Type B pancreatic cell (in vitro differentiated cells): ENCODE results near the gene SLC30A4. TPM values are rescaled to one million over a fixed set of nuclear protein-coding genes. Genes with fewer than 3 reads are reported as not detected.

Source experiments
- DNase-seq: peaks from one replicate; pipeline ENCODE4 v3.0.0; 2021; ENCODE audit warnings: mixed read lengths; ENCODE audit not compliant: unreplicated experiment; ENCODE audit errors: extremely low spot score
- H3K27ac Mint-ChIP-seq: 2 replicates; pipeline ENCODE4 v1.8.0; 2021; ENCODE audit warnings: mild to moderate bottlenecking, mixed read lengths
- H3K27me3 Mint-ChIP-seq: 2 replicates; pipeline ENCODE4 v1.8.0; 2021; ENCODE audit warnings: mixed read lengths
- H3K36me3 Mint-ChIP-seq: 2 replicates; pipeline ENCODE4 v1.8.0; 2021; ENCODE audit warnings: mixed read lengths
- H3K4me1 Mint-ChIP-seq: one replicate; pipeline ENCODE4 v1.8.0; 2021; ENCODE audit warnings: mixed read lengths; ENCODE audit not compliant: unreplicated experiment
- H3K4me3 Mint-ChIP-seq: 2 replicates; pipeline ENCODE4 v1.8.0; 2021; ENCODE audit warnings: mild to moderate bottlenecking, mixed read lengths
- H3K9me3 Mint-ChIP-seq: 2 replicates; pipeline ENCODE4 v1.8.0; 2021; ENCODE audit warnings: mixed read lengths
- total RNA-seq: library from RNA; stranded (reverse); gene quantifications from 2 replicates; pipeline ENCODE4 v1.2.1, GENCODE V29; 2021; ENCODE audit warnings: low replicate concordance
- TF ChIP-seq, protein P1 (sequence below): fragments of 200-600 bp; sonication (generic); conservative IDR thresholded peaks from 2 replicates; pipeline ENCODE4 v1.5.0; 2021; ENCODE audit warnings: antibody characterized with exemption, mild to moderate bottlenecking

SLC30A4 gene
- total RNA-seq, 1 donor from 2014 or later = 7.2 TPM

DNA sequence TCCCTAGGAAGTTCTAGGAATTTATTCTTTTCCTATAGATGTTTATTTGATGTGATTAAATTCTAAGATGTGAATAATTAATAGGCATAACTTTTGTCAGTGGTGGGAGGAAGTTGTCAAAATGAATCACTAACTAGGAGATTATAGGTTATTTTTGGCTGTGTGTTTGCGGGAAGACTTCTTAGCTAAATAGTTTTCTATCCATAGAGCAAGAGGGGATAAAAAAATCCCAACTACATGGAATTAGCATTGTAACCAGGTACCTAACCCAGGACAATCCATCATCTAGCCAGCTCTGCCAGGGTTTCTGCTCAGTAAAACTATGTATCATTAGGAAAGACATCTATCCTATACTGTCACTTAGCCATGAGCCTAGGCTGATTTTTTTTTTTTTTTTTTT, 23.9 kb downstream of the SLC30A4 start:
- no peak overlapping the region for H3K4me3 Mint-ChIP-seq
- H3K27me3 Mint-ChIP-seq = no peaks in the 10 kb centered on the region
- DNase-seq = no peak
- TF ChIP-seq, protein P1, sequence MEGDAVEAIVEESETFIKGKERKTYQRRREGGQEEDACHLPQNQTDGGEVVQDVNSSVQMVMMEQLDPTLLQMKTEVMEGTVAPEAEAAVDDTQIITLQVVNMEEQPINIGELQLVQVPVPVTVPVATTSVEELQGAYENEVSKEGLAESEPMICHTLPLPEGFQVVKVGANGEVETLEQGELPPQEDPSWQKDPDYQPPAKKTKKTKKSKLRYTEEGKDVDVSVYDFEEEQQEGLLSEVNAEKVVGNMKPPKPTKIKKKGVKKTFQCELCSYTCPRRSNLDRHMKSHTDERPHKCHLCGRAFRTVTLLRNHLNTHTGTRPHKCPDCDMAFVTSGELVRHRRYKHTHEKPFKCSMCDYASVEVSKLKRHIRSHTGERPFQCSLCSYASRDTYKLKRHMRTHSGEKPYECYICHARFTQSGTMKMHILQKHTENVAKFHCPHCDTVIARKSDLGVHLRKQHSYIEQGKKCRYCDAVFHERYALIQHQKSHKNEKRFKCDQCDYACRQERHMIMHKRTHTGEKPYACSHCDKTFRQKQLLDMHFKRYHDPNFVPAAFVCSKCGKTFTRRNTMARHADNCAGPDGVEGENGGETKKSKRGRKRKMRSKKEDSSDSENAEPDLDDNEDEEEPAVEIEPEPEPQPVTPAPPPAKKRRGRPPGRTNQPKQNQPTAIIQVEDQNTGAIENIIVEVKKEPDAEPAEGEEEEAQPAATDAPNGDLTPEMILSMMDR = no peak
- no peak overlapping the region for H3K27ac Mint-ChIP-seq
- H3K9me3 Mint-ChIP-seq = no peaks in the 10 kb centered on the region
- H3K4me1 Mint-ChIP-seq = no peaks in the 10 kb centered on the region
- H3K36me3 Mint-ChIP-seq = peaks cover 4% of the 10 kb centered on the region

GRCh38 chr15:45497261-45497660, 25.3 kb downstream of the SLC30A4 start:
- no peak for DNase-seq
- Mint-ChIP-seq H3K27ac (no peak overlapping the region), H3K9me3 (no peaks in the 10 kb centered on the region), H3K27me3 (no peaks in the 10 kb centered on the region), H3K4me3 (no peak overlapping the region), H3K4me1 (no peaks in the 10 kb centered on the region), H3K36me3 (peaks cover 4% of the 10 kb centered on the region)
- TF ChIP-seq, protein P1 = no peak

GRCh38 chr15:45496658-45497057, 25.9 kb downstream of the SLC30A4 start:
- TF ChIP-seq, protein P1 = no peak
- Mint-ChIP-seq H3K27me3 (no peaks in the 10 kb centered on the region), H3K36me3 (peaks cover 3% of the 10 kb centered on the region), H3K4me3 (no peak overlapping the region), H3K27ac (no peak overlapping the region), H3K4me1 (no peaks in the 10 kb centered on the region), H3K9me3 (no peaks in the 10 kb centered on the region)
- no peak for DNase-seq

- DNase-seq = no peak
- no peak overlapping the region for H3K27ac Mint-ChIP-seq
- no peaks in the 10 kb centered on the region for H3K4me1 Mint-ChIP-seq
- H3K36me3 Mint-ChIP-seq = no peaks in the 10 kb centered on the region
- no peaks in the 10 kb centered on the region for H3K9me3 Mint-ChIP-seq
- H3K4me3 Mint-ChIP-seq = no peak overlapping the region
- TF ChIP-seq, protein P1 = no peak
- no peaks in the 10 kb centered on the region for H3K27me3 Mint-ChIP-seq
These were observed 27.0 kb downstream of the SLC30A4 start for GRCh38 chr15:45495588-45495987.

- Mint-ChIP-seq H3K27me3 (no peaks in the 10 kb centered on the region), H3K4me3 (no peak overlapping the region), H3K4me1 (no peaks in the 10 kb centered on the region), H3K9me3 (no peaks in the 10 kb centered on the region), H3K27ac (no peak overlapping the region), H3K36me3 (no peaks in the 10 kb centered on the region)
- TF ChIP-seq, protein P1 = no peak
- no peak for DNase-seq
These were observed 32.8 kb downstream of the SLC30A4 start for GRCh38 chr15:45489690-45490238.

DNA sequence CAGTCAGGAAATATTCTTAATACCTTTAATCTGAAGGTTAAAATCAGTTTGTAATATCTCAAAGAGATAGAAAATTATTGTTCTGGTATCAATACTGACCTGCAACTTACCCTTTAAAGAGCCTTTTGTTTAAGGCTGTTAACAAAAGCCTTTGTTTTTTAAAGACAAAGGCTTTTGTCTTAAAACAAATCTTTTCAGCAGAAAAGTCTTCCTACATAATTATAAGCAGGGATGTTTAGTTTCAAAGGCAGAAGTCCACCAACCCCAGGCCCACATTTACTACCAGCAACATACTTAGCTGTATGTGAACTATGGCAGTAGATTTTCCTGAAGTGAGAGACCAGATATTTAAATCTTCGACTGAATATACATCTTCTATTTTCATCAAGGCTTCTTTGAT, 36.2 kb downstream of the SLC30A4 start:
- peaks cover 4% of the 10 kb centered on the region for H3K36me3 Mint-ChIP-seq
- H3K4me1 Mint-ChIP-seq = no peaks in the 10 kb centered on the region
- H3K9me3 Mint-ChIP-seq = no peaks in the 10 kb centered on the region
- no peak for DNase-seq
- H3K27ac Mint-ChIP-seq = no peak overlapping the region
- TF ChIP-seq, protein P1 = no peak
- H3K27me3 Mint-ChIP-seq = no peaks in the 10 kb centered on the region
- no peak overlapping the region for H3K4me3 Mint-ChIP-seq
